HG03196 (cell line): Measurements from ENCODE around the gene EFCAB13.
"Not testable (repeated sequence)": the region's sequence is repeated elsewhere in the genome, so short reads cannot be mapped to it uniquely, and the experiment has no call there.

ENCODE experiments used
- ATAC-seq: cut with Tn5 transposase; IDR thresholded peaks from one replicate; pipeline ENCODE4 v1.9.1; 2021; ENCODE audit not compliant: unreplicated experiment

Gene EFCAB13

DNA sequence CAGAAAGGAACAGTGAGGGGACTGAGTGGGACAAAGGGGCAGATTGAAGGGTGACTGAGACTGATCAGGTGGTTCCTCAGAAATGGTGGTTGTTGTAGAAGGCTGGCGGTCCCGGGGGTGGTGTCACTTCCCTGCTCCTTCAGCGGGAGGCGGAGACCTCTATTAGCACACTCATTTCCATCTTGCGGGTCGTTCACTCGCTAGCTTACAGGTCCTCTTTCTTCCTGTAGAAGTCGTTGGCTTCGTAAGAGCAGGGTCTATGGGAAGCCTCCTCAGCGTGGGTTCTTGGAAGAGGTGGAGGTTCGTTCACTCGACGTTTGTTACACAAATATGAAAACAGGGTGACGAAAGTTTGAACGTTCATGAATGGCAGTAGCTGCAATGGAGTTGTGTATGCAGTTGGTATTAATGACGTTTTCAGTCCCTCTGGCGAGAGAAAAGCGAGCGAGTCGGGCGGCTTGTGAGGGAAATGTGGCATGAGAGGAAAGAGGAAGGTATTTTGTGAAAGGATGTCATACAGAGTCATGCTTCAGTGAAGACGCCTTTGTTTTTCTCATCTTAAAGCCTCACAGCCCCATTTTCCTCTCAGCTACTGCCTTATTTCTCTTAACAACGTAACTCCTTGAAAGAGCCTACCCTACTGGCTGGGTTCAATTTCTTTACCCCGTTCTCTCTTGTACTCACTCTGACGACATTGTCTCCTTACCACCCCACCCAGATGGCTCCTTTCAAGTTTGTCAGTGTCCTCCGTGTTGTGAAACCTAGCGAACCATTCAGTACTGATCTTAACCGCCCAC lies 667 bp downstream of the EFCAB13 start:
- ATAC-seq = peak; percentile 28

DNA sequence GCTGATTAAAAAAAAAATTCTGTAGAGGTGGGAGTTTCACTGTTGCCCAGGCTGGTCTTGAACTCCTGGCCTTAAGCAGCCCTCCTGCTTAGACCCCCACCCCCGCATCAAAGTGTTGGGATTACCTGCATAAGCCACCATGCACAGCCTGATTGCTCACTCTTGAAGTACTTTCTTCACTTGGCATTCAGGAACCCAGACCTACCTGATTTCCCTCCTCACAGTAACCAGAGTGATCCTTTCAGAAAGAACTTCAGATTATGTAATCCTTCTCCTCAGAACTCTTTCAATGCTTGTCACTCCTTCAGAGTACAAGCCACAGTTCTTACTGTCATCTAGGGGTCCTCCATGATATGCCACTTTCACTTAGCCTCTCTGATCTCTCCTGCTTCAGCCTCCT lies 1.4 kb downstream of the EFCAB13 start:
- no peak for ATAC-seq

DNA sequence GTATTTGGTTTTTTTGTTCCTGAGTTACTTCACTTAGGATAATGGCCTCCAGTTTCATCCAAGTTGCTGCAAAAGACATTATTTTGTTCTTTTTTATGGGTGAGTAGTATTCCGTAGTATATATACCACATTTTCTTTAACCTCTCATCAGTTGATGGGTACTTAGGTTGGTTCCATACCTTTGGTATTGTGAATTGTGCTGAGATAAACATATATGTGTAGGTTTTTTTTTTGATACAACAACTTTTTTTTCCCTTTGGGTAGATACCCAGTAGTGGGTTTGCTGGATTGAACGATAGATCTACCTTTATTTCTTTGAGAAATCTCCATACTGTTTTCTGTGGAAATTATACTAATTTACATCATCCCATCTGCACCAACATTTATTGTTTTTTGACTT lies 6.8 kb downstream of the EFCAB13 start:
- ATAC-seq = no peak

DNA sequence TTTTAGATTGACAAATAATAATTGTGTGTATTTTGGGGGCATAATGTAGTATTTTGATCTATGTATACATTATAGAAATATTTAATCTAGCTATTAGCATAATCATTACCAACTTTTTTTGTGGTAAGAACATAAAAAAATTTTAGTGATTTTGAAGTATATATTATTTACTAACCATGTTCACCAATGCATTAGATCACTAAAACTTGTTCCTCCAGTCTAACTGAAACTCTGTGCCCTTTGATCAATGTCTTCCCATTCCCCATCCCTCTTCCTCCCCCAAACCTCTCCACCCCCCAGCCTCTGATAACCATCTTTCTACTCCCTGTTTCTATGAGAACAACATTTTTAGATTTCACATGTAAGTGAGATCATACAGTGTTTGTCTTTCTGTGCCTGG lies 8.5 kb downstream of the EFCAB13 start:
- ATAC-seq = no peak

DNA sequence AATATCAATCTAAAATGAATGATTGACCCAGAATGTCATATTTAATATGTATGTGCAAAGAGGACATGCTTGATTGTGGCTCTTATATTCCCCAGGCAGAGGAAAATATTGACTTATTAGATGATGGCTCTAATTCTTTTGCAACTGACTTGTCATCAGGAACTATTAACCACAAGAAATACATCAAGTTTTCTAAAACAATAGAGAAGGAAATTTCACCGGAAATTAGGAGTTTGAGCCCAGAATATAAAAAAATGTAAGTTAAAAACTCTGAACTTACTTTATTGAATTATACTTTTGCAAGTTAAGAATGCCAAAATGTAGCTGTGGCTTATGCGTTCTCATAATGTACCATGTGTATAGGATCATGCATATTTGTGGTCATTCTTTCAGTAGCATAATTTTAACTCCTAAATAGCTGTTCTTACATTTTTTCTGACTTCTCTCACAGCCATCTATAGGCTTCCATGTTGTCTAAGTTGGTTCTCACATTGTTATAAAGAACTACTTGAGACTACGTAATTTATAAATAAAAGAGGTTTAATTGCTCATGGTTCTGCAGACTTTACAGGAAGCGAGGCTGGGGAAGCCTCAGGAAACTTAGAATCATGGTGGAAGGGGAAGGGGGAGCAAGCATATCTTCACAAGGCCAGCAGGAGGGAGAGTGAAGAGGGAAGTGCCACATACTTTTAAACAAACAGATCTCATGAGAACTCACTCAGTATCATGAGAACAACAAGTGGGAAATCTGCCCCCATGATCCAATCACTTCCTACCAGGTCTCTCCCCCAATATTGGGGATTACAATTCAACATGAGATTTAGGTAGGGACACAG lies 11.6 kb downstream of the EFCAB13 start:
- no peak for ATAC-seq

DNA sequence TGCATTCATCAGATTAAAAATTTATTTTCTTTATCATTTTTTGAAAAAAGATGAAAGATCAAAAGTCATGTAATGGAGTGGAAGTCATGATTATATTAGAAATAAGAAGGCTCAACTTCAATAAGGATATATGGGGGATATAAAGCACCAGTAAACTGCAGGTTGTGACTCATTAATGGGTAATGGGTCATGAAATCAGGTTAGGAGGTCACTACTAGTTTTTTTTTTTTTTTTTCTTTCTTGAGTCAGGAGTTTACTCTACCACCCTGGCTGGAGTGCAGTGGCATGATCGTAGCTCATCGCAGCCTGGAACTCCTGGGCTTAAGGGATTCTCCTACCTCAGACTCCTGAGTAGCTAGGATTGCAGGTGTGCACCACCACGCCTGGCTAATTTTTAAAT lies 14.3 kb downstream of the EFCAB13 start:
- ATAC-seq = no peak

DNA sequence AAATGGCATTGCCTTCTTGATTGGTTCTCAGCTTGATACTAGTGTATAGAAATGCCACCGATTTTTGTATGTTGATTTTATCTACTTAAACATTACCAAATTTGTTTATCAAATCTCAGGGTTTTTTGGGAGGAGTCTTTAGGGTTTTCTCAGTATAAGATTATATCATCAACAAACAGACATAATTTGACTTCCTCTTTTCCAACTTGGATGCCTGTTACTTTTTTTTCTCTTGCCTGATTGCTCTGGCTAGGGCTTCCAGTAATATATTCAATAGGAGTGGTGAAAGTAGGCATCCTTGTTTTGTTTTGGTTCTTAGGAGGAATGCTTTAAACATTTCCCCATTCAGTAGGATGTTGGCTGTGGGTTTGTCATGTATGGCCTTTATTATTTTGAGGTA lies 29.1 kb downstream of the EFCAB13 start:
- ATAC-seq = no peak

DNA sequence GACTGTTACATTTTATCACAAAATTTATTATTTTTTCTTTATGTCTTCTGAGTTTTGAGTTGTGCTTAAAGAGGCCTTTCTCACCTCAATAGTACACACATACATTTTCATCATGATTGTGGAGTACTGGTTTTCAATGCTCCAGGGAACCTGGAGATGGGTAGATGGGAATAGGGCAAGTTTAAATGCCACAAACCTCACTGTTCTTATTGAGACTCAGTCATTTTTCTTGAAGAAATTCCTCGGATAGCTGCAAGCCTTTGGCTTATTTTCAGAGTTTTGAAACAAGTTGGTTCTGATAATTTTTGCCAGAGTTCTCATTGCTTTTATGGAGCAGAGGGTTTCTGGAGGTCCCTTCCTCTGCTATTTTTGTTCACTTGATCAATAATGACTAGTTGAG lies 34.9 kb downstream of the EFCAB13 start:
- ATAC-seq = no peak

DNA sequence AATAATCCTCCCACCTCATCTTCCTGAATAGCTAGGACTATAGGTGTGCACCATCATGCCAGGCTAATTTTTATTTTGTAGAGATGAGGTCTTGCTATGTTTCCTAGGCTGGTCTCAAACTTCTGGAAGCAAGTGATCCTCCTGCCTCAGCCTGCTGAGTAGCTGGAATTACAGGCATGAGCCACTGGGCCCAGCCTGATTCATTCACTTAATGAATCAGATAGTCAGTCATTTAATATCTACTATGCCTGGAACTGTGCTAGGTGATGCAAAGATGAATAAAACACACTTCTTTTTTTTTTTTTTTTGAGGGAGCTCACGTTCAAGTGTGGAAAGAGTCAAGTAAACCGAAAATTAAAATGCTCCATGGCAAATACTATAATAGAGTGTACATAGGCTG lies 39.4 kb downstream of the EFCAB13 start:
- ATAC-seq = no peak

DNA sequence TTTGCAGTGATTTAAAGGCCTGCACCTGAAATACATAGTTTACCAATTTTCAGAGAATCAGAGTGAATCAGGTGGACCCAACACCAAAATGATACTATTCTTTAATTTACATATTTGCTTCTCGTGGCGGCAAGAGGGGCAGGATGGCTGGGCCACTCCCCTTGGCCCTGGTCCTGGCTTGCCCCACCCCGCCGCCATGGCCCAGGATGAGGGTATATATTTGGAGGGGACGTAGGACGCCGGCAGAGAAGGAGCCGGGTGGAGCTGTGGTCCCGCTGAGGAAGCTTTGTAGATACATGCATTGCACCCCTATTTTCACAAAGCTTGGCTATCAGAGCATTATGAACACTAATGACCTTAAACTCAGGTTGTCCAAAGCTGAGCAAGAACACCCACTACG lies 43.5 kb downstream of the EFCAB13 start:
- ATAC-seq = no peak

DNA sequence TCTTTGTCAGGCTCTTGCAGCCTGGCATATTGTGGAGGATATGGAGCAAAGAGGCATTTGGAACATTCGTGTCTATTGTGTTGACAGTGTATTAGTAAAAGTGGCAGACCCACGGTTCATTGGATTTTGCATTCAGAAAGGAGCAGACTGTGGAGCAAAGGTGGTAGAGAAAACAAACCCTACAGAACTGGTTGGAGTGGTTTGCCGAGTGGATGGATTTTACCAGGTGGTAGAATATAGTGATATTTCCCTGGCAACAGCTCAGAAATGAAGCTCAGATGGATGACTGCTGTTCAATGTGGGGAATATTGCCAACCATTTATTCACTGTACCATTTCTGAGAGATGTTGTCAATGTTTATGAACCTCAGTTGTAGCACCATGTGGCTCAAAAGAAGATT lies 44.5 kb downstream of the EFCAB13 start:
- ATAC-seq = no peak

DNA sequence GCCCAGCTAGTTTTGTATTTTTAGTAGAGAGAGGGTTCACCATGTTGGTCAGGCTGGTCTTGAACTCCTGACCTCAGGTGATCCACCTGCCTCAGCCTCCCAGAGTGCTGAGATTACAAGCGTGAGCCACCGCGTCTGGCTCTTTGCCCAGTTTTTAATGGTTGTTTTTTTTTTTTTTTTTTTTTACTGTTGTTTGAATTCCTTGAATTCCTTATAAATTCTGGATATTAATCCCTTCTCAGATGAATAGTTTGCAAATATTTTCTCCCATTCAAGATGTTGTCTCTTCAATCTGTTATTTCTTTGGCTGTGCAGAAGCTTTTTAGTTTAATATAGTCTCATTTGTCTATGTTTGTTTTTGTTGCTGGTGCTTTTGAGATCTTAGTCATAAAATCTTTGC lies 47.1 kb downstream of the EFCAB13 start:
- not testable (repeated sequence) for ATAC-seq

DNA sequence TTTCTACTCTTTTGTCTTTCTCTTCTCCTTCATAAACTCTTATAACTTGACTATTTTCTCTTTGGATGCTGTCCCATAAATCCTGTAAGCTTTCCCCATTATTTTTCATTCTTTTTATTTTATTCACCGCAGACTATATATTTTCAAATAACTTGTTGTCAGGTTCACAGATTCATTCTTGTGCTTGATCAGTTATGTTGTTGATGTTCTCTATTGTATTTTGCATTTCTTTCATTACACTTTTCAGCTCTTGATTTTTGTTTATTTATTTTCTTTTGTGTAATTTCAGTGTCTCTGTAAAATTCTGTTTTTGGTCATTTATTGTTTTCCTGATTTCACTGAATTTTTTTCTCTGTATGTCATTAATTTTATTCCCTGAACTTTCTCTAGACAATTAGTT lies 49.2 kb downstream of the EFCAB13 start:
- ATAC-seq = no peak

DNA sequence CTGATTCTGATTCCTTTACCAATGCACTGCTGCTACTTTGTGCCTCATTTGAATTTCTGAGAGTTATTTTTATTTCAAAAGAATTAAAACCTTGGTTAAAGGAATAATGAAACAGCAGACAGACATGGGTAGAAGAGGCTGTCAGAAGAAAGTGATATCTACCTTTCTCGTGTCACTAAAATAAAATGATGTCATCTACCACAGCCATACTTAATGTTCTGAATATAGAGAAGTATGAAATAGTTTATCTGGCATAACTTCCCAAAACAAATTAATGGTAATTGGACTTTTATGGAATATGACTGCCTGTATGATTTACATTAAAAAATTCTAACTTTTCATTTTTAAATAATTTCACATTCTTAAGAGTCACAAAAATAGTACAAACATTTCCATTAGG lies 52.5 kb downstream of the EFCAB13 start:
- no peak for ATAC-seq

DNA sequence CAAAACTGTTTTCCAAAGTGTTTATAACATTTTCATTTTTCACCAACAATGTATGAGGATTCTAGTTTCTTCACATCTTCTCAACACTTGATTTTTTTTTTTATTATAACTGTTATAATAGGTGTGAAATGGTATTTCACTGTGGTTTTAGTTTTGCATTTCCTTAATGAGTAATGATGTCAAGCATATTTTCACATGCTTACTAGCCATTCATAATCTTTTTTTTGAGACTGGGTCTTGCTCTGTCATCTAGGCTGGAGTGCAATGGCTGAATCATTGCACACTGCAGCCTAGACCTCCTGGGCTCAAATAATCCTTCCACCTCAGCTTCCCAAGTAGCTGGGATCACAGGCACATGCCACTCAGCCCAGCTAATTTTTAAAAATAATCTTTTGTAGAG lies 65.1 kb downstream of the EFCAB13 start:
- ATAC-seq = no peak

DNA sequence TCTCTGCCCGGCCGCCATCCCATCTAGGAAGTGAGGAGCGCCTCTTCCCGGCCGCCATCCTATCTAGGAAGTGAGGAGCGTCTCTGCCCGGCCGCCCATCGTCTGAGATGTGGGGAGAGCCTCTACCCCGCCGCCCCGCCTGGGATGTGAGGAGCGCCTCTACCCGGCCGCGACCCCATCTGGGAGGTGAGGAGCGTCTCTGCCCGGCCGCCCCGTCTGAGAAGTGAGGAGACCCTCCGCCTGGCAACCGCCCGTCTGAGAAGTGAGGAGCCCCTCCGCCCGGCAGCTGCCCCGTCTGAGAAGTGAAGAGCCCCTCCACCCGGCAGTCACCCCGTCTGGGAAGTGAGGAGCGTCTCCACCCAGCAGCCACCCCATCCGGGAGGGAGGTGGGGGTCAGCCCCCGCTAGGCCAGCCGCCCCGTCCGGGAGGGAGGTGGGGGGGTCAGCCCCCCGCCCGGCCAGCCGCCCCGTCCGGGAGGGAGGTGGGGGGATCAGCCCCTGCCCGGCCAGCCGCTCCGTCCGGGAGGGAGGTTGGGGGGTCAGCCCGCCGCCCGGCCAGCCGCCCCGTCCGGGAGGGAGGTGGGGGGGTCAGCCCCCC lies 73.9 kb downstream of the EFCAB13 start:
- not testable (repeated sequence) for ATAC-seq

DNA sequence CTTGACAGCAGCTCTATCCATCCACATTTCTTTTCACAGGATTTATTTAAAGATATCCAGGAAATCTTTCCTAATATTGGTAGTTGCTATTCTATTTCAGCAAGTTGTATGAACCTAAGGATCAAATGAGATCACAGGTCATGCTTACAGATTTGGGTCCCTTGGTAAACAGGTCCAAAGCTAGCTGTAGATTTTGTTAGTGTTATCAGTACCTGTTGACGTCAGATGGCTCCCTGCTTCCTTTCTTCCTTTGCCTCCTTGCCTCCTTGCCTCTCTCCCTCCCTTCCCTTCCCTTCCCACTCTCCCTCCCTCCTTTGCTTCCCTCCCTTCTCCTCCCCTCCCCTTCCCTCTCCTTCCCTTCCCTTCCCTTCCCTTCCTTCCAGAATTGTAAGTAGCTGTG lies 76.6 kb downstream of the EFCAB13 start:
- ATAC-seq = no peak

DNA sequence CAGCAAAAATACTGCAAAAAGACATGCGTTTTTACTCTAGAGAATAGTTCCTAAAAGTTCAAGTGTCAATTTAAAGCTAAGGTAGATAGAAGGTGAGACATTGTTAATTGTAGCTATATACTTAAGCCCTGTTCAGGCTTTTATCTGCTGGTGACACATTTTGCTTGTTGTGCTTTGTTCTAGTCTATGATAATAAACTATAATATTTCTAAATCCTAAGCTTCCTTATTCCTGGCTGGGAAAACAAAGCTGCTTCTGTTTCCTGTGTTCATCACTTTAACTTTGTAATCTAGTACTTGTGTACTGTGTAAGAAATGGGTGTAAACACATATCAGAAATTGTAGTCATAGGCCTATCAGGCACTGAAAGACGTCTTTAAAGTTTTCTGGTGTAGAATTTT lies 77.3 kb downstream of the EFCAB13 start:
- no peak for ATAC-seq

DNA sequence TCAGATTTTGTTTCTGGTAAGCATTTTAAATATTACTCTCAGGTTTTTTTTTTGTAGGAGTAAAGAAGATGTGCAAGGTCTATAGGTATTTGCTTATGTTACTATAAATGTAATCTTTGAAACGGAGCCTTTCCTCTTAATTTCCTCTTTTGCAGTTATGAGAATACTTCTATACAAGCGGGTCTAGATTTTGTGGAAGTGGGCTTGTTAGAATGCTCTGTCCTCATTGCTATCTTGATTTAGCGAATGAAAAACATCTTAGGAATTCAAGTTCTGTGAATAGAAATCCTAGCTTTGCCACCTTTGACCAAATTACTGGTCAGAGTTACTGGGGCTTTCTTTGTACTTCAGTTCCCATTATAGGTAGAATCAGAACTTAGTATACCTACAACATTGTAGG lies 80.3 kb downstream of the EFCAB13 start:
- ATAC-seq = no peak

DNA sequence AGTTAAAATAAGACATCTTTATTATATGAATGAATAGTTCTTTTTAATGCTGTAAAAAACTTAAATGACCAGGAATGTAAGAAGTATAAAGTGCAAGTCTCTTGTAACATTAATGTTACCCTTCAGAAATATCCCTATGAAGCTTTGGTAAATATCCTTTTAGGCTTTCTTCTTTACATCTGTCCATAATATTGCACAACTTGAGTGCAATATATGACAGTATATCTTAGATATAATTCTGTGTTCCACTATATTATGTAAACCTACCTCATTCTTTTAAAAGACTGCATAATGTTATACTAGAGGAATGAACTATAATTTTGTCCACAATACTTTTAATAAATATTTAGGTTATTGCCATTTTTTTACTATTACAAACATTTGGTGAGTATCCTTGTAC lies 81.1 kb downstream of the EFCAB13 start:
- ATAC-seq = no peak

DNA sequence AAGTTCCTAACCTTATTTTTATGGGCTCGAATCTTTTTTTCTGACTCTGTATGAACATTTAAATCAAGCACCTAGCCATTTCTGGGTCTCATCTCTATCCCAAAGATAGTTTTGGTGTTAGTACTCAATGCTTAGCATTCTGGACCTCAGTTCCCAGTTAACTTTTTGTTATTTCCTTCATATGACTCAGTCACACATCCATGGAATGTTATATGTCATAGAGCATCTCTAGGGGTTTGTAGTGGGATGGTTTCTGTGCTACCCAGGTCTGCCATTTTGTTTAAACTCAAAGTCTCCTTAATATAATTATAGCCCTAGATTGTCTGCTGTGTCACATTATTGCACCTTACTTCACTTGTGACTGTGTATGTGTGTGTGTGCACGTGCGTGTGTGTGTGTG lies 90.1 kb downstream of the EFCAB13 start:
- ATAC-seq = no peak

DNA sequence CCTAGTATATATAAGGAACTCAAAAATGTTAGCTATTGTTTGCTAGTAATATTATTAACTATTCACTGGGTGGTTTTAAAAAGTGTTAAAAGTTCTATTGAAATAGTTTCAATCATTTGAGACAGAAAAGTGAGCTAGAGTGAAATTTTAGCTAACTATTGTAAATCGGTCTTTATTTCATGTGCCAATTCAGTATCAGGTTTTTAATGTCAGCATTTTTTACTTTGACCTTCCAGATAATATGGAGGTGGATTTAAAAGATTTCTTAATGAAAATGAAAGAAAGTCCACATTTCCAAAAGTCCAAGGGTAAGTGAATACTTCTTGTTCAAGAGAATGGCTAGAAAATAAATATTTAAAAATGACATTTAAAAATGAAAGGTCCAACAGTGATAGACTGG lies 90.9 kb downstream of the EFCAB13 start:
- ATAC-seq = no peak
